HG02642 (cell line): ENCODE results near the gene CD40LG.

Experiments used
- ATAC-seq: cut with Tn5 transposase; IDR thresholded peaks from one replicate; pipeline ENCODE4 v1.9.1; 2021; ENCODE audit warnings: mild to moderate bottlenecking; ENCODE audit not compliant: unreplicated experiment, poor library complexity

CD40LG gene

DNA sequence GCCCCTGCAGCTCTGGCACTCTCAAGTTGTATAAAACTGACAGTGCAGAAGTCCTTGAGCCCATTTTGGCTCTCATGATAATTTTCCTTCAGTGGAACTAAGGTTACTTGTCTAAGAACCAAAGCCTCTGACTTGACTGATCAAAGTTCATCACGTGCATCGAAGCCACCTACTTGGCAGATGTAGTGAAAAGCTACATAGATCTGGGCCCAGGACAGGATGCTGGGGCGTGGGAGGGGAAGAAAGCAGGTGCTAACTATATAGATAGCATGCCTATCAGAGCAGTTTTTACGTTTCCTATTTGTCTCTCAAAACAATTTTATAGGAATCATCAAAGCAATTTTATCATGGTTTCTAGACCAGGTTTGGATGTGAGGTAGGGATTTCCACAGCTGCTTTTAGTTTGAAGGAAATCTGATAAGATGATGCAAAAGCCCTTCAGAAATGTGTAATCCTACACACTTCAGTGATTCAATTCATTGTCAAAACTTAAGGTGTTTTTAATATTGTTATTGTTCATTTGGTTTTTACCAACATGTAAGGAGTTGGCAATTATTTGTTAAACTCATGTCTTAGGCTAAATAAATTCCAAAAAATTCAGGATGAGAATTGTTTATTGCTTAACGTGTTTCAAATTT is 1.2 kb upstream of the CD40LG start:
- no peak for ATAC-seq

GRCh38 chrX:136650811-136651210 is 2.9 kb downstream of the CD40LG start:
- ATAC-seq: no peak

GRCh38 chrX:136652822-136653723 is 5.1 kb downstream of the CD40LG start:
- no peak for ATAC-seq

DNA sequence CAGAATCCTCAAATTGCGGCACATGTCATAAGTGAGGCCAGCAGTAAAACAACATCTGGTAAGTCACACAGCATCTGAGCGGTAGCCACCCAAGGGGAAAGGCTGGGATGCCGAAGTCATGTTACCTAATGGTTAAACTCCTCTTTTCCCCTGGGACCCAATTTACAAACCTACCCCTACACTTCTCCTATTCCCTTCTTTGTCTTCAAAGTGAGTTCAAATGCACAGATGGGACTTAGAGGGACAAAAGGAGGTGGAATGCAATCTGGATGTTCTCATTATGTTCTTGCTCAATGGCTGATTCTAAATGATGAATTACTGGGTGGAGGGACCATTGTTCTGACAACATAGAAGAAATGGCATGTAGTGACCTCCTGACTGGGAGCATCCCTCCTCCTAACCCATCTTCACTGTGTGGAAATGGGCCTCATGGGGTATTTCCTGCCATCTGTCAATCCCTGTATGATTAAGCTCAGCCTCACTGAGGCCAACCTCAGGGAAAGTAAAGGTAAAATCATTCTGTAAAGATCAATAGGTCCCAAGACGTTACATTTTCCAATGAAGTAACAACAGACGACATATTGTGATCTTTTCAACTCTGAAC is 8.5 kb downstream of the CD40LG start:
- no peak for ATAC-seq

GRCh38 chrX:136658151-136658550 is 10.2 kb downstream of the CD40LG start:
- ATAC-seq: no peak

DNA sequence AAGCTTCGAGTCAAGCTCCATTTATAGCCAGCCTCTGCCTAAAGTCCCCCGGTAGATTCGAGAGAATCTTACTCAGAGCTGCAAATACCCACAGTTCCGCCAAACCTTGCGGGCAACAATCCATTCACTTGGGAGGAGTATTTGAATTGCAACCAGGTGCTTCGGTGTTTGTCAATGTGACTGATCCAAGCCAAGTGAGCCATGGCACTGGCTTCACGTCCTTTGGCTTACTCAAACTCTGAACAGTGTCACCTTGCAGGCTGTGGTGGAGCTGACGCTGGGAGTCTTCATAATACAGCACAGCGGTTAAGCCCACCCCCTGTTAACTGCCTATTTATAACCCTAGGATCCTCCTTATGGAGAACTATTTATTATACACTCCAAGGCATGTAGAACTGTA is 11.2 kb downstream of the CD40LG start:
- no peak for ATAC-seq

DNA sequence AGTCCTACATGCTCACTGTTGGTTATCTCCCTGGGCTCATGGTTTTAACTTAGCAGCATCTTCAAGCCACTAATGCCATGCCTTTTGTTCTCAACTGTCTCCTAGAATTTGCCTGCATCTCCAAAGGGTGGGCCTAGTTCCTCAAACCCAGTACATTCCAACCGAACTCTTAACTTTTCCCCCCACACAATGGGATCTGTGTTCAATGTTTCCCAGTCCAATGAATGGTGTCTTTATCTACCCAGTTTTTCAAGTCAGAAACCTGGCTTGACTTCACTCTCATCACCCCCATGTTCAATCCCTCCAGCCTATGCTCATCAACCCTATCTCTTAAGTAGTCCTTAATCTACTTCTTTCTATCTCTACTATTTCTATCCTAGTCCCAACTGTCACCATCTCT is 12.9 kb downstream of the CD40LG start:
- ATAC-seq: no peak

DNA sequence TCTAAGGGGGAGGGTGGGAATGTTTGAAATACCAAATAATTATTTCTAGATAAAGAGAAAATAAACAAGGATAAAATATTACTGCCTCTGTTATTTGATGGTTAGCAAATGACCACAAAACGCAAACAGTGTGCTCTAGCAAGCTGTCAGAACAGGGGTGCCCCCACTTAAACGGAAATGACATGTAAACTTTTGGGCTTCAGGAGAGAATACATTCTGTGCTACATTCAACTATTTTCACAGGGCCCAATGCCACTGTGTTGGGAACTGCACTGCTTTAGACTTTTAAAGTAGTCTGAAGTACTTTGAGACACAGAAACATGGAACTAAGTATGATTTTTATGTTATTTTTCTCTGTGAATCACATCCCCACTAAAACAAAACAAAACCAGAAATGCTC is 14.1 kb downstream of the CD40LG start:
- no peak for ATAC-seq

DNA sequence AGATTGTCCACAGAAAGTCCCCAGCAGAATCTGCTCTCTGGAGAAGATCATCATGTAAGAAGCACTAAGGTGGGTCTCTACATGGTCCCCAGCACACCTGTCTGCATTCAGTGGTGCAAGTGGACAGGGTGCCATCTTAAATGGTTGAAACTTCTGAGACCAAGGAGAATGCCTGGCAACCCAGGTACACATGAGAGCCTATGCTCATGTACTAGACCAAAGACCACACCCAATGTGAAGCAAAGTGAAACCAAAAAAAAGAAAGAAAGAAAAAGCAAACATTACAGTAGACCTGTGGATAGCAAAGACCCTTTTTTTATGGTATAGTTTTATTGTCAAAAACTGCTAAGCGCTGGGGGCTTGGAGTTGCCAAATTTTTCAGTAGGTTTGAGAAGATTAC is 15.0 kb downstream of the CD40LG start:
- no peak for ATAC-seq

GRCh38 chrX:136665258-136665900 is 17.4 kb downstream of the CD40LG start:
- peak; percentile 69 for ATAC-seq

GRCh38 chrX:136666088-136666487 is 18.1 kb downstream of the CD40LG start:
- peak; percentile 55 for ATAC-seq

DNA sequence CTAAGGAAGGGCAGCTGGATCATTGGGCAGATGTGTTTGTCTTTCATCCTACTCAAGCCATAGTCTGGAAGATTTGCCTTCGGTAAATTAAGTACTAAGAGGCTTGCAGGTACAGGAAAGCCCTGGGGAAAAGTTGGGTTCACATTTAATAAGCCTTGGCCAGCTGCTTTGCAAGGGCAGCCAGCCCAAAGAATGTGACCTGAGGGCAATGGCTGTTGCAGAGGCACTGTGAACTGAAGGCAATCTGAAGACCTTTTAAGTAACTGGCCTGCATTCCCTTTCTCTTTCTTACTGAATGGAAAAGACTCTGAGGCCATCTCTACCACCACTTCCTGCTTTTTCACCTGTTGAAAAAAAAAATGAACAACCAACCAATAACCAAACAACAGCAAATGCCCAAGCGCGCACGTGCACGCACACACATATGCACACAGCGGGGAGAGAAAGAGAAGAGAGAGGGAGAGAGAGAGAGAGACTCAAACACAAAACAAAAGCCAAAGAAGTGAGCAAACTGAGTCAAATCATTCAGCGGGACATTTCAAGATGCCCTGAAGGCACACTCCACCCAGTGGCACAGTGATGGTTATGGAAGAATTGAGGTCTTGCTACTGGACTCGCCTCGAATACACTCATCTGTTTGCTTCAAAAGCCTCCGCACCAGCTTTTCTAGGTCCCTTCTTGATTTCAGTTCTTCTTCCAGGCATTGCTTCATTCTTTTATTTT is 19.6 kb downstream of the CD40LG start:
- ATAC-seq: no peak

DNA sequence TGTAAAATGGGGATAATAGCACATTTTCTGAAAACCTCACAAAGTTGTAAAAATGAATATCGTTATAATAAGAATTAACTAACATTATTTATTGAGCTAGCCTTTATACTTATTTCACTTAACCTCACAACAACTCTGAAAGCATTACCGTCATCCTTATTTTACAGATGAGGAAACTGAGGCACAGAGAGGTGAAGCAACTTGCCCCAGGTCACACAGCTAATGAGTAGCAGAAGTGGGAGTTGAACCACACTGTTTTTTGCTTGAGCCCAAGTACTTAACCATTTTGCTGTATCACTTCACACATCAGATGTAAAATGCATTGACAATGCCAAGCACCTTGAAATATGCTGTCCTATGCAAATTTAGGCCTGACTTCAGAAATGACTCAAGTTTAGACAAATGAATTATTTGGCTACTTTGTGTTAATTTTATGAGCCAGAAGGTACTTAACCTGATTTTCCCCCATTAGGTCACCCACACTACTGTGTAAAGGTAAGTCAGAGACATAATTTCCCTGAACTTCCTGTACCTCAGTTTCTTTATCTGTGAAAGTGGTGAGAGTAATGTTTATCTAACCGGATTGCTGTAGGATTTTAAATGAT is 23.1 kb downstream of the CD40LG start:
- peak; percentile 39 for ATAC-seq

GRCh38 chrX:136674270-136674985 is 26.5 kb downstream of the CD40LG start:
- peak; percentile 25 for ATAC-seq

DNA sequence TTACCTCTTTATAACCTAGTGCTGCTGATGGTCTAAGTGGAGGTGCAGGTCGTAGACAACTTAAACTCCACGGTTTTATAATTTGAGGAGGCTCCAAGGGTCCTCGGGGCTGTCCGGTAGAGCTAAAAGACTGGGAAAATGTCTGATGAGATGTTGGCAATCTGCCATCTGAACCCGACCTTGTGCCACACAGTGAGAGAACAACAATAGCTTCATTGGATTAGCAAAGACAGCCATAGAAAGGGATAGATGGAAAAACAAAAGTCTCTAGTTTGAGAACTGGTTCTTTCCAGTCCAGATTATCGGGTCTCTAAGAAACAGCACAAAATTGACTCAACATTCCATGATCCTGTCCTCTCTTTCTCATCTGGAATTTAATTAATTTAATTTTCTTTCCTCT is 31.6 kb downstream of the CD40LG start:
- ATAC-seq: no peak

DNA sequence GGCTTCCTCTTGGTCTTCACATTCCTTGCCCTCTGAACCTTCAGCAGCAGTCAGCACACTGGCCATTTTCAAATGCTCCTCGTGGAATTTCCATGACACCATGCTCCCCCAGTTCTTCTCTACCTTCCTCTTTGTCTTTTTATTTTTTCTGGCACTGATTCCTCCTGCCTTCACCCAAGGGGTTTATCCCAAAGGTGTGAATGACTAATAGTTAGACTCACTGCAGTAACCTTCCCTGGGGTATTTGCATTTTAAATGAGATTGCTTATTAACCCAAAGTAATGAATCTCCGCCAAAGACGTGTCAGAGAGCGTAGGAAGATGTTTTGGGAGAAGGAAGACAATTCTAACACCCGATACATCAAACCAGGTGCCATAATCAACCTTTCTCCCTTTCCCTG is 36.2 kb downstream of the CD40LG start:
- no peak for ATAC-seq

GRCh38 chrX:136687457-136687856 is 39.5 kb downstream of the CD40LG start:
- ATAC-seq: no peak

GRCh38 chrX:136689436-136689835 is 41.5 kb downstream of the CD40LG start:
- no peak for ATAC-seq
